ENCODE data around the gene SH3RF3. TPM values are rescaled to one million over a fixed set of nuclear protein-coding genes. Genes with fewer than 3 reads are reported as not detected.

SH3RF3 gene
- total RNA-seq, 1 experiment from 2014 or later, result 1.0 TPM

DNA sequence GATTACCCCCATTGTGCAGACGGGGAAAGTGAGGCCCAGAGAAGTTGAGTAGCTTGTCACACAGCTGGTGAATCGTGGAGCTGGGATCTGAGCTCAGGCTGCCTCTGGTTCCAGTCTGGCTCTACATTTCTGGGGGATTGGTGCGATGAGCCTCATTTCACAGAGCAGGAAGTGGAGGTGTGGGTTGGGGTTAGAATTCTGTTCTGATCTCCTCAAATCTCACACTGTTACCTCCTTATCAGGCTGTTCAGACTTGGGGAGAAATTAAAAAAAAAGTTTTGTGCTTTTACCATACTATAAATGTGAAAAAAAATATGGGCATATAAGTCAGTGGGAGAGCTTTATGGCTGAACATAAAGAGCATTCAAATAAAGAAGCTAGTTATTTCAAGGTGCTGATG is 21.6 kb downstream of the SH3RF3 start (continued):
- TF ChIP-seq, protein P1, sequence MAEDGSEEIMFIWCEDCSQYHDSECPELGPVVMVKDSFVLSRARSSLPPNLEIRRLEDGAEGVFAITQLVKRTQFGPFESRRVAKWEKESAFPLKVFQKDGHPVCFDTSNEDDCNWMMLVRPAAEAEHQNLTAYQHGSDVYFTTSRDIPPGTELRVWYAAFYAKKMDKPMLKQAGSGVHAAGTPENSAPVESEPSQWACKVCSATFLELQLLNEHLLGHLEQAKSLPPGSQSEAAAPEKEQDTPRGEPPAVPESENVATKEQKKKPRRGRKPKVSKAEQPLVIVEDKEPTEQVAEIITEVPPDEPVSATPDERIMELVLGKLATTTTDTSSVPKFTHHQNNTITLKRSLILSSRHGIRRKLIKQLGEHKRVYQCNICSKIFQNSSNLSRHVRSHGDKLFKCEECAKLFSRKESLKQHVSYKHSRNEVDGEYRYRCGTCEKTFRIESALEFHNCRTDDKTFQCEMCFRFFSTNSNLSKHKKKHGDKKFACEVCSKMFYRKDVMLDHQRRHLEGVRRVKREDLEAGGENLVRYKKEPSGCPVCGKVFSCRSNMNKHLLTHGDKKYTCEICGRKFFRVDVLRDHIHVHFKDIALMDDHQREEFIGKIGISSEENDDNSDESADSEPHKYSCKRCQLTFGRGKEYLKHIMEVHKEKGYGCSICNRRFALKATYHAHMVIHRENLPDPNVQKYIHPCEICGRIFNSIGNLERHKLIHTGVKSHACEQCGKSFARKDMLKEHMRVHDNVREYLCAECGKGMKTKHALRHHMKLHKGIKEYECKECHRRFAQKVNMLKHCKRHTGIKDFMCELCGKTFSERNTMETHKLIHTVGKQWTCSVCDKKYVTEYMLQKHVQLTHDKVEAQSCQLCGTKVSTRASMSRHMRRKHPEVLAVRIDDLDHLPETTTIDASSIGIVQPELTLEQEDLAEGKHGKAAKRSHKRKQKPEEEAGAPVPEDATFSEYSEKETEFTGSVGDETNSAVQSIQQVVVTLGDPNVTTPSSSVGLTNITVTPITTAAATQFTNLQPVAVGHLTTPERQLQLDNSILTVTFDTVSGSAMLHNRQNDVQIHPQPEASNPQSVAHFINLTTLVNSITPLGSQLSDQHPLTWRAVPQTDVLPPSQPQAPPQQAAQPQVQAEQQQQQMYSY (CRISPR knock-in tag; IDR thresholded peaks at IDR 0.05), result no peak
- TF ChIP-seq RORB (CRISPR knock-in tag; IDR thresholded peaks at IDR 0.05) (no peak), NFATC4 (CRISPR knock-in tag; IDR thresholded peaks at IDR 0.05) (no peak), ZNF121 (CRISPR knock-in tag; IDR thresholded peaks at IDR 0.05) (no peak), TP53 (CRISPR knock-in tag; IDR thresholded peaks at IDR 0.05) (no peak), TEAD1 (CRISPR knock-in tag; IDR thresholded peaks at IDR 0.05) (no peak)
- TF ChIP-seq, protein P2, sequence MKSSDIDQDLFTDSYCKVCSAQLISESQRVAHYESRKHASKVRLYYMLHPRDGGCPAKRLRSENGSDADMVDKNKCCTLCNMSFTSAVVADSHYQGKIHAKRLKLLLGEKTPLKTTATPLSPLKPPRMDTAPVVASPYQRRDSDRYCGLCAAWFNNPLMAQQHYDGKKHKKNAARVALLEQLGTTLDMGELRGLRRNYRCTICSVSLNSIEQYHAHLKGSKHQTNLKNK (CRISPR knock-in tag; IDR thresholded peaks at IDR 0.05), result no peak

DNA sequence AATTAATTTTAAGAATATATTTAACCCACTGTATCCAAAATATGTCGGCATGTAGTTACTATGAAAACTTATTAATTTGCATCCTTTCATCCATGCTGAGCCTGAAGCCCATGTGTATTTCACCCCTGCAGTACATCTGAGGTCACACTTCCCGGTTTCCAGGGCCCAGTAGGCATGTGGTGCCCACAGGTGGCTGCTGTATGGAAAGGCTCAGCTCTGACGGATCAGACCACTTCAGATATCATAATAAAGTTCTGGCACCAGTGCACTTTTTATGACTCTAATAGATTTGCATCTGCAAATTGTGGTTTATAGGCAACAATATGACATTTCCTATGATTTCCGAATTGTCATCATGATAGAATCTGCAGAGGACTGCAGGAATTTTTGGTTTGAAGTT is 22.5 kb downstream of the SH3RF3 start:
- TF ChIP-seq JAZF1 (CRISPR knock-in tag; IDR thresholded peaks at IDR 0.05) (no peak), ATF1 (CRISPR knock-in tag; IDR thresholded peaks at IDR 0.05) (no peak), IRF2 (CRISPR knock-in tag; IDR thresholded peaks at IDR 0.05; ENCODE audit: borderline replicate concordance, low read depth) (no peak), OVOL2 (CRISPR knock-in tag; IDR thresholded peaks at IDR 0.05; ENCODE audit: borderline replicate concordance) (no peak), ZBTB21 (CRISPR knock-in tag; IDR thresholded peaks at IDR 0.05; ENCODE audit: borderline replicate concordance) (no peak), ESRRA (CRISPR knock-in tag; IDR thresholded peaks at IDR 0.05; ENCODE audit: borderline replicate concordance) (no peak), ZNF317 (CRISPR knock-in tag; IDR thresholded peaks at IDR 0.05; ENCODE audit: borderline replicate concordance, low read depth) (no peak), CREB1 (CRISPR knock-in tag; IDR thresholded peaks at IDR 0.05) (no peak), ZNF138 (CRISPR knock-in tag; conservative IDR thresholded peaks at IDR 0.05) (no peak), ZNF423 (CRISPR knock-in tag; IDR thresholded peaks at IDR 0.05) (no peak), NR3C1 (CRISPR knock-in tag; conservative IDR thresholded peaks at IDR 0.05; ENCODE audit: low read depth) (no peak), GABPB1 (CRISPR knock-in tag; IDR thresholded peaks at IDR 0.05) (no peak), ZNF121 (CRISPR knock-in tag; IDR thresholded peaks at IDR 0.05) (no peak)
- TF ChIP-seq, protein P3, sequence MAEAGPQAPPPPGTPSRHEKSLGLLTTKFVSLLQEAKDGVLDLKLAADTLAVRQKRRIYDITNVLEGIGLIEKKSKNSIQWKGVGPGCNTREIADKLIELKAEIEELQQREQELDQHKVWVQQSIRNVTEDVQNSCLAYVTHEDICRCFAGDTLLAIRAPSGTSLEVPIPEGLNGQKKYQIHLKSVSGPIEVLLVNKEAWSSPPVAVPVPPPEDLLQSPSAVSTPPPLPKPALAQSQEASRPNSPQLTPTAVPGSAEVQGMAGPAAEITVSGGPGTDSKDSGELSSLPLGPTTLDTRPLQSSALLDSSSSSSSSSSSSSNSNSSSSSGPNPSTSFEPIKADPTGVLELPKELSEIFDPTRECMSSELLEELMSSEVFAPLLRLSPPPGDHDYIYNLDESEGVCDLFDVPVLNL (CRISPR knock-in tag; IDR thresholded peaks at IDR 0.05; ENCODE audit: borderline replicate concordance, low read depth), result no peak
- TF ChIP-seq, protein P4, sequence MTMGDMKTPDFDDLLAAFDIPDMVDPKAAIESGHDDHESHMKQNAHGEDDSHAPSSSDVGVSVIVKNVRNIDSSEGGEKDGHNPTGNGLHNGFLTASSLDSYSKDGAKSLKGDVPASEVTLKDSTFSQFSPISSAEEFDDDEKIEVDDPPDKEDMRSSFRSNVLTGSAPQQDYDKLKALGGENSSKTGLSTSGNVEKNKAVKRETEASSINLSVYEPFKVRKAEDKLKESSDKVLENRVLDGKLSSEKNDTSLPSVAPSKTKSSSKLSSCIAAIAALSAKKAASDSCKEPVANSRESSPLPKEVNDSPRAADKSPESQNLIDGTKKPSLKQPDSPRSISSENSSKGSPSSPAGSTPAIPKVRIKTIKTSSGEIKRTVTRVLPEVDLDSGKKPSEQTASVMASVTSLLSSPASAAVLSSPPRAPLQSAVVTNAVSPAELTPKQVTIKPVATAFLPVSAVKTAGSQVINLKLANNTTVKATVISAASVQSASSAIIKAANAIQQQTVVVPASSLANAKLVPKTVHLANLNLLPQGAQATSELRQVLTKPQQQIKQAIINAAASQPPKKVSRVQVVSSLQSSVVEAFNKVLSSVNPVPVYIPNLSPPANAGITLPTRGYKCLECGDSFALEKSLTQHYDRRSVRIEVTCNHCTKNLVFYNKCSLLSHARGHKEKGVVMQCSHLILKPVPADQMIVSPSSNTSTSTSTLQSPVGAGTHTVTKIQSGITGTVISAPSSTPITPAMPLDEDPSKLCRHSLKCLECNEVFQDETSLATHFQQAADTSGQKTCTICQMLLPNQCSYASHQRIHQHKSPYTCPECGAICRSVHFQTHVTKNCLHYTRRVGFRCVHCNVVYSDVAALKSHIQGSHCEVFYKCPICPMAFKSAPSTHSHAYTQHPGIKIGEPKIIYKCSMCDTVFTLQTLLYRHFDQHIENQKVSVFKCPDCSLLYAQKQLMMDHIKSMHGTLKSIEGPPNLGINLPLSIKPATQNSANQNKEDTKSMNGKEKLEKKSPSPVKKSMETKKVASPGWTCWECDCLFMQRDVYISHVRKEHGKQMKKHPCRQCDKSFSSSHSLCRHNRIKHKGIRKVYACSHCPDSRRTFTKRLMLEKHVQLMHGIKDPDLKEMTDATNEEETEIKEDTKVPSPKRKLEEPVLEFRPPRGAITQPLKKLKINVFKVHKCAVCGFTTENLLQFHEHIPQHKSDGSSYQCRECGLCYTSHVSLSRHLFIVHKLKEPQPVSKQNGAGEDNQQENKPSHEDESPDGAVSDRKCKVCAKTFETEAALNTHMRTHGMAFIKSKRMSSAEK (CRISPR knock-in tag; IDR thresholded peaks at IDR 0.05; ENCODE audit: borderline replicate concordance), result no peak
- TF ChIP-seq, protein P5, sequence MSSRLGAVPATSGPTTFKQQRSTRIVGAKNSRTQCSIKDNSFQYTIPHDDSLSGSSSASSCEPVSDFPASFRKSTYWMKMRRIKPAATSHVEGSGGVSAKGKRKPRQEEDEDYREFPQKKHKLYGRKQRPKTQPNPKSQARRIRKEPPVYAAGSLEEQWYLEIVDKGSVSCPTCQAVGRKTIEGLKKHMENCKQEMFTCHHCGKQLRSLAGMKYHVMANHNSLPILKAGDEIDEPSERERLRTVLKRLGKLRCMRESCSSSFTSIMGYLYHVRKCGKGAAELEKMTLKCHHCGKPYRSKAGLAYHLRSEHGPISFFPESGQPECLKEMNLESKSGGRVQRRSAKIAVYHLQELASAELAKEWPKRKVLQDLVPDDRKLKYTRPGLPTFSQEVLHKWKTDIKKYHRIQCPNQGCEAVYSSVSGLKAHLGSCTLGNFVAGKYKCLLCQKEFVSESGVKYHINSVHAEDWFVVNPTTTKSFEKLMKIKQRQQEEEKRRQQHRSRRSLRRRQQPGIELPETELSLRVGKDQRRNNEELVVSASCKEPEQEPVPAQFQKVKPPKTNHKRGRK (CRISPR knock-in tag; IDR thresholded peaks at IDR 0.05; ENCODE audit: borderline replicate concordance), result no peak
- POLR2A ChIA-PET, result no interaction called here
- Mint-ChIP-seq H3K36me3 (no peaks in the 10 kb centered on the region), H3K4me3 (no peak overlapping the region), H3K9me3 (peaks cover 7% of the 10 kb centered on the region; the same call in 1 of the 2 replicates), H3K4me1 (peaks cover 7% of the 10 kb centered on the region), H3K27me3 (ENCODE audit: low read depth) (no peaks in the 10 kb centered on the region), H3K27ac (no peak overlapping the region)
- CTCF ChIA-PET, result no interaction called here
- DNase-seq (ENCODE audit: low spot score) (no peak), ATAC-seq (no peak)

All from WTC11 (cell line).